Measurements from ENCODE around the gene MRI1. TPM values are rescaled to one million over a fixed set of nuclear protein-coding genes. Genes with fewer than 3 reads are reported as not detected.

MRI1 gene
- total RNA-seq, 1 donor from 2014 or later: 28.7 TPM

DNA sequence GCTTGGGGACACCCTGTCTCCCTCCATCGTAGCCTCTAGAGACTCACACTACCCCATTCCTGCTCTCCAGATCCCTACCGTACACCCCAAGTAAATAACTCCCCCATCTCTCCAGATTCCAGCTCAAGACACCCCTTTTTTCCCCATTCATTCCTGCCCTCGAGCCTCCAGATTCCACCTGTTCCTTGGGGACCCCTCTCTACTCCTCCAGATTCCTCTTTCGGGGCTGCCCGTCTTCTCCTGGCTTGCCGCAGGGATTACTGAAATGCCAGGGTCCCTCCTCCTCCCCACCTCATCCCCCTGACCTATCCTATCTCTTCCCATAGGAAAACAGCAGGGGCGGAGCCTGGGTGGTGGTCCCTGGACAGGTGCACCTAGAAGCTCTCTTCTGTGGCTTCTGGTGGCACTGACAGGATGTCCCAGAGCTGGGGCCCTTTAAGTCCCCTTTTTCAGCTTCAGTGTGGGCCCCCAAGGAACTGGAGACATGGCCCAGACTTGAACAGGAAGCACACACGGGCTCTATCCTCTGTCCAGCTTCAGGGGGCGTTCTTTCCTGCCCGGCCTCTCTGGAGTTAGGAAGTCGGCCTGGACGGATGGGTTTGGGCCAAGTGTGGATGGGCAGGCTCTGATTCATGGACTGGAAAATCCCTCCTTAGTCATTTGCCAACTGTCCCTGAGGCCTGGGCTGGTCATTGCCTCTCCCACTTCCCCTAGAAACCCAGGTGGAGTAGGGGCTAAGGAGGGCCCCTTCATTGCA lies 32.2 kb downstream of the MRI1 start:
- Mint-ChIP-seq H3K27ac (peak overlapping the region; percentile 91), H3K4me1 (peaks cover 24% of the 10 kb centered on the region), H3K4me3 (peak overlapping the region; percentile 79), H3K9me3 (no peaks in the 10 kb centered on the region), H3K36me3 (peaks cover 13% of the 10 kb centered on the region), H3K27me3 (ENCODE audit: low read depth) (no peaks in the 10 kb centered on the region)
- DNase-seq (ENCODE audit: low spot score in 2 of 2, unreplicated experiment in 2 of 2): no peak
- no peak for TF ChIP-seq CTCF (IDR thresholded peaks at IDR 0.05; ENCODE audit: unreplicated experiment)

GRCh38 chr19:13797058-13797440 lies 32.7 kb downstream of the MRI1 start:
- H3K4me3 Mint-ChIP-seq: peak overlapping the region; percentile 79
- H3K27ac Mint-ChIP-seq: peak overlapping the region; percentile 91
- peaks cover 13% of the 10 kb centered on the region for H3K36me3 Mint-ChIP-seq
- H3K9me3 Mint-ChIP-seq: no peaks in the 10 kb centered on the region
- TF ChIP-seq CTCF (IDR thresholded peaks at IDR 0.05; ENCODE audit: unreplicated experiment): no peak
- H3K27me3 Mint-ChIP-seq (ENCODE audit: low read depth): no peaks in the 10 kb centered on the region
- peaks cover 24% of the 10 kb centered on the region for H3K4me1 Mint-ChIP-seq
- DNase-seq (ENCODE audit: low spot score in 2 of 2, unreplicated experiment in 2 of 2): no peak

GRCh38 chr19:13797870-13798269 lies 33.5 kb downstream of the MRI1 start:
- DNase-seq (ENCODE audit: low spot score in 2 of 2, unreplicated experiment in 2 of 2): no peak
- Mint-ChIP-seq H3K4me1 (peaks cover 24% of the 10 kb centered on the region), H3K9me3 (no peaks in the 10 kb centered on the region), H3K4me3 (no peak overlapping the region), H3K36me3 (peaks cover 15% of the 10 kb centered on the region), H3K27me3 (ENCODE audit: low read depth) (no peaks in the 10 kb centered on the region), H3K27ac (peak overlapping the region; percentile 61)
- no peak for TF ChIP-seq CTCF (IDR thresholded peaks at IDR 0.05; ENCODE audit: unreplicated experiment)

DNA sequence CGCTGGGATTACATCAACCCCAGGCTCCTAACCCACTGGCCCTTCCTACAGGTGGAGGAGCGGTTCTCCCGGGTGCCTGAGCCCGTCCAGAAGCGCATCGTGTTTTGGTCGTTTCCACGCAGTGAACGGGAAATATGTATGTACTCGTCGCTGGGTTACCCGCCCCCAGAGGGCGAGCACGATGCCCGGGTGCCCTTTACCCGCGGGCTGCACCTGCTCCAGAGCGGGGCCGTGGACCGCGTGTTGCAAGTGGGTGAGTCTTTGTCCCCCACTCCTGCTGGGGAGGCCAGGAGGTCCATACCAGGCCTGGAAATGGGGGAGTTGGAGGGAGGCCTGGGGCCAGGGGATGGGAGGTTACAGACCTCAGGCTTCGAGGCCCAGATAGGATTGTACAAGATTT lies 35.3 kb downstream of the MRI1 start:
- TF ChIP-seq CTCF (IDR thresholded peaks at IDR 0.05; ENCODE audit: unreplicated experiment): no peak
- no peaks in the 10 kb centered on the region for H3K9me3 Mint-ChIP-seq

GRCh38 chr19:13803038-13803437 lies 38.7 kb downstream of the MRI1 start:
- Mint-ChIP-seq H3K27ac (no peak overlapping the region), H3K36me3 (peaks cover 23% of the 10 kb centered on the region), H3K4me1 (no peaks in the 10 kb centered on the region), H3K4me3 (no peak overlapping the region), H3K9me3 (no peaks in the 10 kb centered on the region), H3K27me3 (ENCODE audit: low read depth) (no peaks in the 10 kb centered on the region)
- TF ChIP-seq CTCF (IDR thresholded peaks at IDR 0.05; ENCODE audit: unreplicated experiment): no peak
- no peak for DNase-seq (ENCODE audit: low spot score in 2 of 2, unreplicated experiment in 2 of 2)

More for the DNA sequence above, 35.3 kb downstream of the MRI1 start:
- DNase-seq (ENCODE audit: low spot score in 2 of 2, unreplicated experiment in 2 of 2): no peak
- no peaks in the 10 kb centered on the region for H3K27me3 Mint-ChIP-seq (ENCODE audit: low read depth)
- H3K4me3 Mint-ChIP-seq: no peak overlapping the region
- H3K4me1 Mint-ChIP-seq: peaks cover 16% of the 10 kb centered on the region
- peaks cover 16% of the 10 kb centered on the region for H3K36me3 Mint-ChIP-seq
- no peak overlapping the region for H3K27ac Mint-ChIP-seq
